Measurements from ENCODE around the gene AP3D1. TPM values are rescaled to one million over a fixed set of nuclear protein-coding genes. Genes with fewer than 3 reads are reported as not detected.

The AP3D1 gene
- total and polyA plus RNA-seq, 12 donors = 63.9 to 168 (median 81.9) TPM

GRCh38 chr19:2081873-2082810 is 69.2 kb downstream of the AP3D1 start:
- Histone ChIP-seq H3K27ac (peak overlapping the region in 5 of 10 donors; percentile 8 to 97 (median 31)), H3K27me3 (no peaks in the 10 kb centered on the region), H3K36me3 (peaks cover 0 to 77% (median 17%) of the 10 kb centered on the region in 9 donors), H3K4me1 (peaks cover 0 to 64% (median 18%) of the 10 kb centered on the region in 9 donors), H3K4me3 (peak overlapping the region in 1 of 10 donors; percentile 63), H3K9me3 (no peaks in the 10 kb centered on the region)
- WGBS, 2 donors = 88 to 89% methylated on average over 30 of the region's 30 CpGs
- intact Hi-C loops (cut with DNase I) = no loop called here
- no peak for TF ChIP-seq CTCF (IDR thresholded peaks at IDR 0.05)
- no peak for DNase-seq
- ATAC-seq = peak in 4 of 8 donors; percentile 6 to 36 (median 24)

GRCh38 chr19:2080336-2080988 is 70.9 kb downstream of the AP3D1 start:
- no peak overlapping the region for H3K27ac ChIP-seq
- WGBS, 2 donors = 90% methylated on average over 23 of the region's 23 CpGs
- H3K36me3 ChIP-seq = peaks cover 0 to 94% (median 27%) of the 10 kb centered on the region in 9 donors
- DNase-seq (no peak), ATAC-seq (no peak)
- no peak overlapping the region for H3K4me3 ChIP-seq
- intact Hi-C loops (cut with DNase I) = no loop called here
- no peaks in the 10 kb centered on the region for H3K27me3 ChIP-seq
- no peaks in the 10 kb centered on the region for H3K9me3 ChIP-seq
- peaks cover 0 to 48% (median 14%) of the 10 kb centered on the region in 9 donors for H3K4me1 ChIP-seq
- no peak for TF ChIP-seq CTCF (IDR thresholded peaks at IDR 0.05)

- H3K9me3 ChIP-seq = no peaks in the 10 kb centered on the region
- no peak for TF ChIP-seq CTCF (IDR thresholded peaks at IDR 0.05)
- DNase-seq (no peak), ATAC-seq (no peak)
- H3K27me3 ChIP-seq = no peaks in the 10 kb centered on the region
- no peak overlapping the region for H3K4me3 ChIP-seq
- no peak overlapping the region for H3K27ac ChIP-seq
- WGBS, 2 donors = 89 to 90% methylated on average over 23 of the region's 23 CpGs
- H3K36me3 ChIP-seq = peaks cover 0 to 99% (median 33%) of the 10 kb centered on the region in 9 donors
- peaks cover 0 to 45% (median 12%) of the 10 kb centered on the region in 9 donors for H3K4me1 ChIP-seq
- intact Hi-C loops (cut with DNase I) = loop anchor here in 3 of 10 donors (5.0 to 10.0 kb wide), 2 partner anchors 155 to 158 kb away; no protein-coding TSS in a partner anchor
Observed at GRCh38 chr19:2079865-2080301, 71.5 kb downstream of the AP3D1 start.

All from heart right ventricle (tissue), 16 donors.